A549 treated with AZD2906 at 1 μM for 4 hours (cell line): ENCODE measurements around the gene NEK1. TPM values are rescaled to one million over a fixed set of nuclear protein-coding genes. Genes with fewer than 3 reads are reported as not detected.

Experiments used
- total RNA-seq: library from RNA; stranded (reverse); fragments of 200-300 nt; extraction: Qiagen RNA extraction; gene quantifications from 5 replicates; pipeline ENCODE4 v1.2.3, GENCODE V29; 2022

Gene NEK1
- 2.2 to 3.1 TPM (median 2.5 TPM) in 5 replicates for total RNA-seq

DNA sequence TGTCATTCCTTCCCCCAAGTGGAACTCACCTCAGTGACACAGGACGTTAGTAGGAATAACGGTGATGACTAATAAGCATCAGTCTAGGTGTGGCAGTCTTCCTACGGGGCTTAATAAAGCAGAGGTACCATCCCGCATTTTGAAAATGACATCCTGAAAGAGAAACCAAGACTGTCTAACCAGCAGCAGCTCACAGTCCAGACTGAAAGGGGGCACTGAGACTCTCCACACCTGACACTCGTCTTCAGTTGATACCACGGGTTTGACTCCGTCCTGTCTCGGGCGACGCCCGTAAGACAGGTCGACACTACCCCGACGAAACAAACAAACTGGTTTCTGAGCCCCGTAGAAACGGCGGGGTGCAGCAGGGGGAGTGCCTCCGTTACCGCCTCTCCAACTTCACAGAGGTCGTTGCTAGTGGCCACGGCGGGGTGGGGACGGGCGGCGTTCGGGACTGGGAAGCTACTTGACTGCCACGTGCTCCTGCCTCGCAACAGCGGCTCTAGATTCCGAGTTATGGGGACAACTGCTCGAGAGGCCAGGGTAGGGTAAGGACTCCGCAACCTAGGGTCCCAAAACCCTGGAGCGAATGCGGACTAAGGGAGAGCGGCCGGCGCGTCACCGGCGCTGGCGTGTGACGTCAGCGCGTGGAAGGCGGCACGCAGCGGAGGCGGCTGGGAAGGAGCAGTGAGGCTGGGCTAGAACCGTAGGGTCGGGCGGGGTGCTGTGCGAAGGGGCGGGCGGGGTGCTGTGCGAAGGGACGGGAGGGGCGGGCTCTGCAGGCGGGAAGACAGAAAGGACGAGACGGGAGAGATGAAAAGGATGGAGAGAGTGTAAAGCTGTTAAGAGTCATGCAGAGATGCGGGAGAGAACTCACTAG is at the start of gene NEK1:
NEK1 (minus strand) TSS at position 593 of the 880 bp plus-strand sequence. CDS start 9,953 bp downstream, outside the sequence.

DNA sequence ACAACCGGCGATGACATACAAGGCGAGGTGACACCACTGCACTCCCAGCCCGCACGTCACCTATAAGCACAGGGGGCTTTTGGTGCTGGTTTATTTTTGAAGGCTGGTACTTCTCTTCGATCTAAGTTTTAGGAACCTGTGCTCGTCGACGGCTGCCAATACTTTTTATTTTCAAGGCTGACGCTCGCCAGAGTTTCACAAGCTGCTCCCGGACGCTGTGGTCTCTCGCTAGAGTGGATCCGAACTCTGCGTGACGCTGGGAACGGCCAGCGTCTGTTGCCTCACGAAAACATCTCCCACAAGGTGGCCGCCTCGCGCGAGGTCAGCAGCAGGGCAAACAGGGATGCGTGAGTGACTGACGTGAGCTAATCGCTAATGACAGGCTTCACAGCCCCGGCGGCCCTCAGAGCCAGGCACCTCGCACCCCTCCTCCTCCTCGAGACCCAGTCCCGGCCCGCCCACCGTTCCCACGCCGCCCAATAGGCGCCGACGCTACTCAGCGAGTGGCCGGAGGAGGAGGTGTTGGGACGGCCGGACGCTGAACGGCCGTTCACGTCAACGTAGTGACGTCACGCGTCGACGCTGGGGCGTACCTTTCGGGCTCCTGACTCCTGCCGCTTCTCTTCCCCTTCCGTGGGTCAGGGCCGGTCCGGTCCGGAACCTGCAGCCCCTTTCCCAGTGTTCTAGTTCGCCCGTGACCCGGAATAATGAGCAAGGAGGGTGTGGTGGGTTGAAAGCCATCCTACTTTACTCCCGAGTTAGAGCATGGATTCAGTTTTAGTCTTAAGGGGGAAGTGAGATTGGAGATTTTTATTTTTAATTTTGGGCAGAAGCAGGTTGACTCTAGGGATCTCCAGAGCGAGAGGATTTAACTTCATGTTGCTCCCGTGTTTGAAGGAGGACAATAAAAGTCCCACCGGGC is 7.8 kb upstream of the NEK1 start, which contains the start of gene CLCN3:
CLCN3 (plus strand) TSS at position 621 of the 922 bp plus-strand sequence. CDS start 15,351 bp downstream, outside the sequence.

Other genes with a start within 250 kb of the NEK1 start
- 15.5 to 17.9 TPM (median 16.1 TPM) in 5 replicates for gene CLCN3, start 8.0 kb upstream of the NEK1 start, total RNA-seq
- gene HPF1, start 145.4 kb upstream of the NEK1 start, total RNA-seq, result 14.6 to 20.4 TPM (median 15.2 TPM) in 5 replicates